SK-N-SH (cell line): Measurements from ENCODE around the gene SAMD5. TPM values are rescaled to one million over a fixed set of nuclear protein-coding genes. Genes with fewer than 3 reads are reported as not detected.

Experiments
- CTCF ChIA-PET: fragments of 300-600, 350-600 bp; formaldehyde crosslinking; extraction: SDS; loops from one replicate; lab custom pipeline; 2021; lab: Yijun Ruan, JAX
- POLR2A ChIA-PET: fragments of 350-600 bp; sonication (Branson Sonifier 250); formaldehyde crosslinking; extraction: SDS; loops from one replicate; lab custom pipeline; 2020; ENCODE audit warnings: antibody characterized with exemption, inconsistent platforms; lab: Yijun Ruan, JAX
- DNase-seq: peaks from one replicate; pipeline ENCODE4 v3.0.0; 2012
- H2AFZ ChIP-seq: fragments of 200-600 bp; sonication (generic); 2 replicates; pipeline ENCODE4 v1.8.1; 2016; ENCODE audit warnings: antibody characterized with exemption, mild to moderate bottlenecking, low read depth
- H3F3A ChIP-seq: fragments of 200-600 bp; sonication (generic); replicated peaks from 2 replicates; pipeline ENCODE3; 2016; ENCODE audit warnings: antibody characterized with exemption, mild to moderate bottlenecking; ENCODE audit not compliant: insufficient read depth
- H3K27ac ChIP-seq, 2 experiments: fragments of 200-500 bp in 1 of 2; fragments of 200-600 bp in 1 of 2; sonication (Bioruptor generic) in 1 of 2; sonication (generic), shearing (Covaris generic) in 1 of 2; 2 replicates each; pipeline versions ENCODE4 v1.5.1 to v1.6.1; 2014 to 2016; ENCODE audit warnings: low read depth in 2 of 2, inconsistent platforms in 1 of 2, low read length in 1 of 2, mild to moderate bottlenecking in 1 of 2, mixed read lengths in 1 of 2
- H3K27me3 ChIP-seq: fragments of 200-600 bp; sonication (generic), shearing (Covaris generic); 2 replicates; pipeline ENCODE4 v1.6.1; 2016; ENCODE audit warnings: mixed run types; ENCODE audit not compliant: insufficient read depth
- H3K36me3 ChIP-seq, 2 experiments: fragments of 200-500 bp in 1 of 2; fragments of 200-600 bp in 1 of 2; sonication (Bioruptor generic) in 1 of 2; sonication (generic) in 1 of 2; replicated peaks in 1 of 2; 2 replicates each; pipeline versions ENCODE3 to v1.5.1; 2014 to 2016; ENCODE audit warnings: low read length in 1 of 2, mild to moderate bottlenecking in 1 of 2; ENCODE audit not compliant: insufficient read depth in 2 of 2, control insufficient read depth in 1 of 2
- H3K4me1 ChIP-seq, 2 experiments: fragments of 200-500 bp in 1 of 2; fragments of 200-600 bp in 1 of 2; sonication (Bioruptor generic) in 1 of 2; sonication (generic), shearing (Covaris generic) in 1 of 2; 2 replicates each; pipeline versions ENCODE4 v1.5.1 to v1.6.1; 2014 to 2016; ENCODE audit warnings: low read depth in 1 of 2, low read length in 1 of 2, mixed run types in 1 of 2; ENCODE audit not compliant: insufficient read depth in 2 of 2, control insufficient read depth in 1 of 2
- H3K4me2 ChIP-seq: fragments of 200-600 bp; sonication (generic), shearing (Covaris generic); 2 replicates; pipeline ENCODE4 v1.6.1; 2017; ENCODE audit warnings: mixed run types
- H3K4me3 ChIP-seq, 2 experiments: fragments of 200-500 bp in 1 of 2; fragments of 200-600 bp in 1 of 2; sonication (Bioruptor generic) in 1 of 2; sonication (generic), shearing (Covaris generic) in 1 of 2; 2 replicates each; pipeline versions ENCODE4 v1.5.1 to v1.8.1; 2014 to 2016; ENCODE audit warnings: low read depth in 2 of 2, inconsistent platforms in 1 of 2, low read length in 1 of 2, mild to moderate bottlenecking in 1 of 2, mixed read lengths in 1 of 2, moderate library complexity in 1 of 2
- H3K79me2 ChIP-seq: fragments of 200-600 bp; sonication (generic); 2 replicates; pipeline ENCODE4 v1.8.1; 2017; ENCODE audit warnings: mild to moderate bottlenecking; ENCODE audit not compliant: insufficient read depth
- H3K9ac ChIP-seq: fragments of 200-600 bp; sonication (generic); 2 replicates; pipeline ENCODE4 v1.6.1; 2017; ENCODE audit warnings: mixed run types
- H3K9me2 ChIP-seq: fragments of 200-600 bp; sonication (generic); 2 replicates; pipeline ENCODE4 v1.6.1; 2017; ENCODE audit warnings: mixed run types
- H3K9me3 ChIP-seq: fragments of 200-600 bp; sonication (generic); 2 replicates; pipeline ENCODE4 v1.6.1; 2017; ENCODE audit warnings: mixed run types, mild to moderate bottlenecking, moderate library complexity
- H4K20me1 ChIP-seq: fragments of 200-600 bp; sonication (generic); 2 replicates; pipeline ENCODE4 v1.6.1; 2017; ENCODE audit warnings: mild to moderate bottlenecking, mixed run types; ENCODE audit not compliant: insufficient read depth
- CHD2 ChIP-seq: fragments of 150-350 bp; IDR thresholded peaks from 2 replicates; pipeline ENCODE4 v1.6.1; 2018; ENCODE audit warnings: low read length; ENCODE audit not compliant: partially characterized antibody
- ELF1 ChIP-seq: IDR thresholded peaks from 2 replicates; pipeline ENCODE4 v1.4.0; 2012
- EZH2phosphoT487 ChIP-seq: fragments of 200-600 bp; sonication (generic); IDR thresholded peaks from 2 replicates; pipeline ENCODE4 v1.6.1; 2017; ENCODE audit warnings: low read depth, mixed run types, mild to moderate bottlenecking, antibody characterized with exemption, moderate library complexity, borderline replicate concordance
- GATA2 ChIP-seq: sonication (generic); formaldehyde crosslinking; IDR thresholded peaks from 2 replicates; pipeline ENCODE4 v1.5.0; 2020; ENCODE audit warnings: mild to moderate bottlenecking, missing genetic modification reagents
- NFIC ChIP-seq: IDR thresholded peaks from 2 replicates; pipeline ENCODE4 v1.4.0; 2012; ENCODE audit warnings: borderline replicate concordance
- POLR2AphosphoS5 ChIP-seq: IDR thresholded peaks from 2 replicates; pipeline ENCODE4 v1.6.1; 2012; ENCODE audit warnings: low read depth, low read length
- RAD21 ChIP-seq: IDR thresholded peaks from 2 replicates; pipeline ENCODE4 v1.6.1; 2012; ENCODE audit warnings: mild to moderate bottlenecking, low read length
- RXRA ChIP-seq: IDR thresholded peaks from 2 replicates; pipeline ENCODE4 v1.4.0; 2012; ENCODE audit warnings: low read depth, mild to moderate bottlenecking, borderline replicate concordance
- TAF1 ChIP-seq: IDR thresholded peaks from 2 replicates; pipeline ENCODE4 v1.6.1; 2012; ENCODE audit warnings: low read depth, mild to moderate bottlenecking, low read length, moderate library complexity, borderline replicate concordance
- TEAD4 ChIP-seq: IDR thresholded peaks from 2 replicates; pipeline ENCODE4 v1.4.0; 2012; ENCODE audit warnings: mild to moderate bottlenecking, borderline replicate concordance; ENCODE audit not compliant: insufficient read depth
- WGBS: methylation state at CpG from one replicate; pipeline ENCODE4 v1.1.6; 2017; ENCODE audit warnings: low lambda C conversion rate; 5-methylcytosine and 5-hydroxymethylcytosine counted together
- polyA plus RNA-seq, 3 experiments: library from polyadenylated mRNA; depleted of rRNA; stranded (reverse); fragments of >200 nt; gene quantifications; 2 replicates each; pipeline ENCODE4 v1.2.3, GENCODE V29; 2012
- TF ChIP-seq, protein P1 (sequence below): IDR thresholded peaks from 2 replicates; pipeline ENCODE4 v1.4.0; 2012; ENCODE audit warnings: low read depth, borderline replicate concordance
- TF ChIP-seq, protein P2 (sequence below): IDR thresholded peaks from 2 replicates; pipeline ENCODE4; 2012
- TF ChIP-seq, protein P3 (sequence below): fragments of 200-600 bp; sonication (generic); IDR thresholded peaks from 2 replicates; pipeline ENCODE4 v1.6.1; 2017; ENCODE audit warnings: antibody characterized with exemption, mild to moderate bottlenecking, moderate library complexity

SAMD5 gene
- polyA plus RNA-seq, 1 of the 3 experiments (the other 2 are of a cell fraction): not detected

GRCh38 chr6:147595961-147596360 lies 87.5 kb downstream of the SAMD5 start:
- no peaks in the 10 kb centered on the region for H3K36me3 ChIP-seq
- H3K4me2 ChIP-seq: no peak overlapping the region
- H3F3A ChIP-seq: no peaks in the 10 kb centered on the region
- H3K4me1 ChIP-seq: no peaks in the 10 kb centered on the region
- CTCF ChIA-PET: interaction anchor here (1.0 kb wide), 1 partner anchor 11 kb away, joined by 4 read pairs; no protein-coding TSS in a partner anchor
- H3K9me2 ChIP-seq: no peaks in the 10 kb centered on the region
- WGBS: 10% methylated on average over 3 of the region's 3 CpGs
- H3K27me3 ChIP-seq: no peaks in the 10 kb centered on the region; the same call in 1 of the 2 replicates
- H3K9ac ChIP-seq: no peak overlapping the region
- H2AFZ ChIP-seq: no peak overlapping the region
- no peak for TF ChIP-seq POLR2AphosphoS5
- TF ChIP-seq, protein P1, sequence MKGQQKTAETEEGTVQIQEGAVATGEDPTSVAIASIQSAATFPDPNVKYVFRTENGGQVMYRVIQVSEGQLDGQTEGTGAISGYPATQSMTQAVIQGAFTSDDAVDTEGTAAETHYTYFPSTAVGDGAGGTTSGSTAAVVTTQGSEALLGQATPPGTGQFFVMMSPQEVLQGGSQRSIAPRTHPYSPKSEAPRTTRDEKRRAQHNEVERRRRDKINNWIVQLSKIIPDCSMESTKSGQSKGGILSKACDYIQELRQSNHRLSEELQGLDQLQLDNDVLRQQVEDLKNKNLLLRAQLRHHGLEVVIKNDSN: no peak
- no peak for TF ChIP-seq TEAD4
- TF ChIP-seq, protein P2, sequence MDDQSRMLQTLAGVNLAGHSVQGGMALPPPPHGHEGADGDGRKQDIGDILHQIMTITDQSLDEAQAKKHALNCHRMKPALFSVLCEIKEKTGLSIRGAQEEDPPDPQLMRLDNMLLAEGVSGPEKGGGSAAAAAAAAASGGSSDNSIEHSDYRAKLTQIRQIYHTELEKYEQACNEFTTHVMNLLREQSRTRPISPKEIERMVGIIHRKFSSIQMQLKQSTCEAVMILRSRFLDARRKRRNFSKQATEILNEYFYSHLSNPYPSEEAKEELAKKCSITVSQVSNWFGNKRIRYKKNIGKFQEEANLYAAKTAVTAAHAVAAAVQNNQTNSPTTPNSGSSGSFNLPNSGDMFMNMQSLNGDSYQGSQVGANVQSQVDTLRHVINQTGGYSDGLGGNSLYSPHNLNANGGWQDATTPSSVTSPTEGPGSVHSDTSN: no peak
- TF ChIP-seq, protein P3, sequence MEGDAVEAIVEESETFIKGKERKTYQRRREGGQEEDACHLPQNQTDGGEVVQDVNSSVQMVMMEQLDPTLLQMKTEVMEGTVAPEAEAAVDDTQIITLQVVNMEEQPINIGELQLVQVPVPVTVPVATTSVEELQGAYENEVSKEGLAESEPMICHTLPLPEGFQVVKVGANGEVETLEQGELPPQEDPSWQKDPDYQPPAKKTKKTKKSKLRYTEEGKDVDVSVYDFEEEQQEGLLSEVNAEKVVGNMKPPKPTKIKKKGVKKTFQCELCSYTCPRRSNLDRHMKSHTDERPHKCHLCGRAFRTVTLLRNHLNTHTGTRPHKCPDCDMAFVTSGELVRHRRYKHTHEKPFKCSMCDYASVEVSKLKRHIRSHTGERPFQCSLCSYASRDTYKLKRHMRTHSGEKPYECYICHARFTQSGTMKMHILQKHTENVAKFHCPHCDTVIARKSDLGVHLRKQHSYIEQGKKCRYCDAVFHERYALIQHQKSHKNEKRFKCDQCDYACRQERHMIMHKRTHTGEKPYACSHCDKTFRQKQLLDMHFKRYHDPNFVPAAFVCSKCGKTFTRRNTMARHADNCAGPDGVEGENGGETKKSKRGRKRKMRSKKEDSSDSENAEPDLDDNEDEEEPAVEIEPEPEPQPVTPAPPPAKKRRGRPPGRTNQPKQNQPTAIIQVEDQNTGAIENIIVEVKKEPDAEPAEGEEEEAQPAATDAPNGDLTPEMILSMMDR: no peak
- DNase-seq: no peak
- no peak overlapping the region for H3K27ac ChIP-seq
- POLR2A ChIA-PET: no interaction called here
- no peaks in the 10 kb centered on the region for H3K9me3 ChIP-seq
- no peaks in the 10 kb centered on the region for H3K79me2 ChIP-seq
- no peak overlapping the region for H3K4me3 ChIP-seq
- H4K20me1 ChIP-seq: no peaks in the 10 kb centered on the region

DNA sequence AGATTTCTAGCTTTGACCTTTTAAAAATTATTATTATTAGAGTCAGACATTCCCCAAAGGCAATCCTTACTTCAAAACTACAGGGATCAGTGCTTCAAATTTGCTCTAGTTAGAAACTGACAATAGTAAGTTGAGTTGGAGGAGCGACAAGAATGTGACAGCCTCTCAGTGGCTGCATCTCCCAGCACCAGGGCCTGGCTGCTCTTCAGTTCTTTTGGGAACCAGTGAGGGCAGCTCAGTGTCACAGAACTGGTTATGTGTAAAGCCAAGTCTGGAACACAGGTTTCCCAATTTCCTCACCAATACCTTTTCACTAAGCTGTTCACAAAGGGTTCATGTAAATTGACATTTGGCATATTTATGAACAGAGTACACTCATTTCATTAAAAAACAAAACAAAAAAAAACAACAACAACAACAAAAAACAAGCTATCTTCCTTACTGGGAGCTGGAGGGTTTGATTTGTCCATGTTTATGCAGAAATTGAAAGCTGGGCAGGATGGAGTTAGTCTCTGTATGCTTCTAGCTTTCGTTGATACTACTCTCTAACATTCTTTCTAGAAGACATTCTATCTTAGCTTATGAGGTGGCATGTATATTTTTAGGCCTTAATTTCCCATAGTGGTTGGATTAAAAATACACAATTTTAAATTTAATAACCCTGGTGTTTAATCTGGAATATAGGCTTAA lies 95.0 kb downstream of the SAMD5 start:
- Histone ChIP-seq H3K79me2 (no peaks in the 10 kb centered on the region), H3K27ac (no peak overlapping the region), H3K4me1 (no peaks in the 10 kb centered on the region), H3K9me2 (no peaks in the 10 kb centered on the region), H3K9me3 (no peaks in the 10 kb centered on the region), H2AFZ (no peak overlapping the region), H4K20me1 (no peaks in the 10 kb centered on the region), H3K4me2 (no peak overlapping the region), H3K27me3 (no peaks in the 10 kb centered on the region)
- CTCF ChIA-PET: no interaction called here
- no peak for DNase-seq
- TF ChIP-seq ELF1: no peak
- TF ChIP-seq RXRA: no peak
- no peak for TF ChIP-seq EZH2phosphoT487
- no peak for TF ChIP-seq CHD2
- TF ChIP-seq TAF1: no peak
- TF ChIP-seq NFIC: no peak
- TF ChIP-seq RAD21: no peak
- TF ChIP-seq GATA2 (CRISPR knock-in tag): no peak
- TF ChIP-seq, all 33 proteins: peak for 0
- H3K36me3 ChIP-seq: no peaks in the 10 kb centered on the region
- H3F3A ChIP-seq: no peaks in the 10 kb centered on the region
- H3K4me3 ChIP-seq: no peak overlapping the region
- POLR2A ChIA-PET: no interaction called here
- H3K9ac ChIP-seq: no peak overlapping the region
- WGBS: 6% methylated on average over 2 of the region's 2 CpGs
